ENCODE results near the gene ECE2.
"Not testable (repeated sequence)": the region's sequence is repeated elsewhere in the genome, so short reads cannot be mapped to it uniquely, and the experiment has no call there.

ECE2 gene

GRCh38 chr3:184339001-184339400, 63.2 kb downstream of the ECE2 start:
- no peak for DNase-seq

- DNase-seq, result not testable (repeated sequence)
These were observed 63.8 kb downstream of the ECE2 start for GRCh38 chr3:184339451-184340135.

GRCh38 chr3:184341925-184342324, 66.1 kb downstream of the ECE2 start:
- no peak for DNase-seq

Data from inflammatory macrophage treated with lipopolysaccharide for 4 hours (primary cell).